Fibroblast of gingiva (primary cell): ENCODE data around the gene LSM3.
A peak's percentile ranks its signal among the peaks of the same experiment; 100 is the strongest.

ENCODE experiments used
- DNase-seq: peaks from one replicate; pipeline ENCODE4 v3.0.0-alpha.2; 2011; ENCODE audit warnings: low read depth

LSM3 gene

DNA sequence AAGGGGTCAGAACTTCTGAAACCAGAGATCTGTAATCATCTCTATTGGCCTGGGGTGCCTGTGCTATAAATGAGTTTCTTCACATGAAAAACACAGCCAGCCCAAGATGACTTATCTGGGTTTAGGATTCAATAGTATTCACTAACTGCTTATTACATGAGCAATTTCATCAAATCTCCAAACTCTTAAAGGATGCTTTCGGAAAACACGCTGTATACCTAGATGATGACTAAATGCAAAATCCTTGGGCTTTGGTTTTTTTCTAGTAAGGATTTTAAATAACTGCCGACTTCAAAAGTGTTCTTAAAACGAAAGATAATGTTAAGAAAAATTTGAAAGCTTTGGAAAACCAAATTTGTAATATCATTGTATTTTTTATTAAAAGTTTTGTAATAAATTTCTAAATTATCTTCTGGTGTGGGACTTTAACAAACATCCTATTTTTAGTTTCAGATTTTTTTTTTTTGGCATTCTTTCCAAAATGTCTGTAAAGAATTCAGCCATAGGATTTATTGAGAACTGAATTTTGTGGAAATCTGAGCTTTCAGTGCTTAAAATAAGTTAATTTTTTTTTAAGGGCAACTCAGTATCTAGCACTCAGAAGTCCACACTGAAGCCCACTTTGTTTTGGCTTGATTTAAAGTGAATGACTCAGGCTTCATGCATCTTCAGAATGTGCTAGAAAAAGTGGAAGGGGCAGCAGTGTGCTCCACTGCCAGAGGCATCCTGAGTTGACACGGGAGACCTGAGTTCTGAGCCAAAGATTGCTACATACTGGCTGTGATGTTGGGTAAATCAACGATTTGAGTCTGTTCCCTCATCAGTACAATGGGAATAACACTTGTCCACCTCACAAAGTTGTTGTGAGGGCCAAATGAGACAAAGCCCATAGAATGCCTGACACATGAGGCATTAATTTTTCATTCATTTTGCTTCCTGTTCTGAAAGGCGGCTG is 35.1 kb upstream of the LSM3 start:
- peak; percentile 97 for DNase-seq

DNA sequence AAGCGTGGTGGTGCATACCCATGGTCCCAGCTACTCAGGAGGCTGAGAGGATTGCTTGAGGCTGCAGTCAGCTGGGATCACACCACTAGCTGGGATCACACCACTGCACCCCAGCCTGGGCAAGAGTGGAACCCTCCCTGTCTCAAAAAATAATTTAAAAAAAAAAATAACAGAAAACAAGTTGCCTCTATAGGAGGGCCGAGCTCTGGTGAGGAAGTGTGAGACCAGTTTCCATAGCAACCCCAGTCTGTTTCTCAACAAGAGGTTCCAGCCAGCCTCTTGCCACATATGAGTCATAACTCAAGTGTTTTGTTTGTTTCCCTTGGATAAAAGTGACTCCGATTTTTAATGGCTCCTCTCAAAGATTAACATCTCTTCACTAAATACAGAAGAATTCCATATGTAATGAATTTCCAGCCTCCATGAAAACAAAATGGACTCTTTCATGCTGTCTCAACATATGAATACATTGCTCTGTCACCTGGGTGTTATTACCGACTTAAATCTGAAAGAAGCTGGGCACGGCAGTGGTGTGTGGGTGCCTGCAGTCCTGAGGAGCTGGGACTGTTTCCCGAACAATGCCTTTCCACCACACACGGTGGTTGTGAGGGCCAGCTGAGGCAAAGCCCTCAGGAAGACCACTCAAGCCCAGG is 34.1 kb upstream of the LSM3 start:
- DNase-seq: peak; percentile 99

DNA sequence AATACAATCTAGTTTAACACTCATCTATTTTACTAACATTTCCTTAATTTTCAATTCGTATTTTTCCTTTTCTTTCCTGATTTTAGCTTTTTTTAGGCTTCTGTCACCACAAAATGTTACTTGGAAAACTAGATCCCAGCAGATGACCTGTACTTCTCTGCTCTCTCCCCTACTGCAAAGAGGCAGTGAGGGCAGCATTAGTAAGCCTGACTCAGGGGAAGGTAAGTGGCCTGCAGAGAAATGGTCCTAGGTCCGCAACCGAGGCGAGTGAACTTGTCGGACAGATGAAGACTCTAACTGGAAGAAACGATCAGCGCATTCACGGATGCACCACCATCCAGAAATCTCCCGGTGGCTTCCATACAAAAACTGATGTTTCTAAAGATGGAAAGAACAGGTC is 33.4 kb upstream of the LSM3 start:
- DNase-seq: peak; percentile 44

DNA sequence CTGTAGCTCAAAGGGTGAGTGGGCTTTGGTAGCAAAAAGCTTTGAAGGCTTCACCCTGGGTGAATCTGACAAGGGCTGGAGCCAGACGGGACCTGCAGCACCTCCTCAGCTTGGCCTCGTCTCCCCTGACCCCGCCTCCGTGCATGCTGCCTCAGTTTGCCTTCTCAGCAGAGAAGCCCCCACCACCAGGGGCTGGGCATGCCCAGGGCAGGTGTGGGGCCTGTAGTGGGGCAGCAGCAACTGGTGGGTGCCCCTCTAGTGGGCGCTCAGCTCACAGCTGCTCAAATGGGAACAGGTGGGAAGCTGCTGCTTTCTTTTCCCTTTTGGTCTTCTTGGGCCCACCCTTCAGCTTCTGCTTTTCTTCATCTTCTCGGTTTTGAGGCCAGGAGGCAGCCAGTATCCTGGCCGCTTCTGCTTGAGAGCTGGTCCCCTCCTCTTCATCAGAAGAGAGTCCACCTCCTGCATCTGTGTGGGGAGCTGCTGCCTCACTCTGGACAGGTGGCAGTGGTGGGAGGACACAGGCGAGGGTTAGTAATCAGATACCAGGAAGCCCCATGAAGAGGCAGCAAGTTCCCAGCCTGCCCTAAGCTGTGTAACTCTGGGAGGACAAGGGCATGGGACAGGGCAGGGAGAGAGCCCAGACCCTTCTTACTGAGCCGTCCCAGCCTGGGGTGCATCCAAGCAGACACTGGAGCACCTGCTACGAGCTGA is 32.8 kb upstream of the LSM3 start:
- DNase-seq: no peak

DNA sequence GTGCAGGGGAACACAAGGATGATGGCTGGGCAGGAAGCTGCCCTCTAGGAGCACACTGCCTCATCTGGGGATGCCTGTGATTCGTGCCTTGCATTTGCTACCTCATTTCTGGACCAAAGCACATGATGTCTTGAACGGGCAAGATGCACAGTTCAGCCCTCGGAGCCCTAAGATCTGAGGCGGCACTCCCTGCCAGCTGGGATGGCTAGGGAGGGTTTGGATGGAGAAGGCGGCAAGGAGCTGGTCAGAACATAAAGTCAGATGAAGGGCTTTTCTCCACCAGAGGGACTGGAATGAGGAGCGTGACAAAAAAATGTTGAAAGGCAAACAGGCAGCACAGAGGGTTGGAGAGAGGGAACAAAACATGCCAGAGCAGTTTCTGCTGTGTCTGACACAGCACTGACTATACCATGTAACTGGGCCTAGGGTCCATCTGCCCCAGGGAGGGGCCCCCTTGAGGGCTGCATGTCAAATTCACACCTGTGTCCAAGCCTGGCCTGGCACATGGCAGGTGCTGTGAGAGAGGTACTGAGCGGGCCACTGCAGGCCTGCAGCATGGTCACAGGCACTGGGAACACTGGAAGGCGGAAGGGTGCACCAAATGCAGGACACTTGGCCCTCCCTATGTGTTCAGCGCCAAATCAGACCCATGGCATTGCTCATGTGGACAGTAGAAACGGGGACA is 32.1 kb upstream of the LSM3 start:
- DNase-seq: no peak

DNA sequence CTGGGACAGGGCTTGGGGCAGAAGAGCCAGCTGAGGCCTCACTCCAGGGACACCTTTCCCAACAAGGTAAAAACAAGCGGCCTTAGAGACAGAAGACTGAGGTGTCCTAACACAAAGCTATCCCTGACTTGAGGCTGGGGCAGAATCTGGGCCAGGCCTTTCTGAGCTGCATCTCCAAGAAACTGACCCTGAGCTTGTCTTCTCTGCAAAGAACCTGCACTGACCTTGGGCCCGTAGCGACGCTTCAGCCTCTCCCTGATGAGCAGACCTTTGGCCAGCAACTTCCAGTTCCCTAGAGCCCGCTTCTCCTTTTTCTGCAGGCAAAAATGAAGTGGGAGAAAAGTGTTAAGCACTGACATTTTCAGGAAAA is 31.6 kb upstream of the LSM3 start:
- DNase-seq: no peak

DNA sequence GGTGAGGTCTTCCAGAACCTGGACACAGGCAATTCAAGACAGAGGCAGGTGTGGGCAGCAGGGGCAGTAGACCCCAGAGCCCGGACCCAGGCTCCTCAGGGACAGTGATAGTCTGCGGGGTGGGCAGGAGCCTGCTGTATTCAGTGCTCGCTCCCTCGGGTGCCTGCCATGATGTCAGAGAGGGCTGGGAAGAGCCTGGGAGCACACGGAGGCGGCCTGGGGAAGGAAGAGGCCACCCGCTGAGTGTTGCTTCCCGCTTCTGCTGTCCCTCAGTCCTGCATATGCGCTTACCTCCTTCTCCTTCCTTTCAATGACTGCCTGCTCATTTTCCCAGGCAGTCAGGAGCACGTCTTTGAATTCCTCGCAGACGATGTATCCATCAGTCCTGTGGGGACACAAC is 31.0 kb upstream of the LSM3 start:
- DNase-seq: no peak

DNA sequence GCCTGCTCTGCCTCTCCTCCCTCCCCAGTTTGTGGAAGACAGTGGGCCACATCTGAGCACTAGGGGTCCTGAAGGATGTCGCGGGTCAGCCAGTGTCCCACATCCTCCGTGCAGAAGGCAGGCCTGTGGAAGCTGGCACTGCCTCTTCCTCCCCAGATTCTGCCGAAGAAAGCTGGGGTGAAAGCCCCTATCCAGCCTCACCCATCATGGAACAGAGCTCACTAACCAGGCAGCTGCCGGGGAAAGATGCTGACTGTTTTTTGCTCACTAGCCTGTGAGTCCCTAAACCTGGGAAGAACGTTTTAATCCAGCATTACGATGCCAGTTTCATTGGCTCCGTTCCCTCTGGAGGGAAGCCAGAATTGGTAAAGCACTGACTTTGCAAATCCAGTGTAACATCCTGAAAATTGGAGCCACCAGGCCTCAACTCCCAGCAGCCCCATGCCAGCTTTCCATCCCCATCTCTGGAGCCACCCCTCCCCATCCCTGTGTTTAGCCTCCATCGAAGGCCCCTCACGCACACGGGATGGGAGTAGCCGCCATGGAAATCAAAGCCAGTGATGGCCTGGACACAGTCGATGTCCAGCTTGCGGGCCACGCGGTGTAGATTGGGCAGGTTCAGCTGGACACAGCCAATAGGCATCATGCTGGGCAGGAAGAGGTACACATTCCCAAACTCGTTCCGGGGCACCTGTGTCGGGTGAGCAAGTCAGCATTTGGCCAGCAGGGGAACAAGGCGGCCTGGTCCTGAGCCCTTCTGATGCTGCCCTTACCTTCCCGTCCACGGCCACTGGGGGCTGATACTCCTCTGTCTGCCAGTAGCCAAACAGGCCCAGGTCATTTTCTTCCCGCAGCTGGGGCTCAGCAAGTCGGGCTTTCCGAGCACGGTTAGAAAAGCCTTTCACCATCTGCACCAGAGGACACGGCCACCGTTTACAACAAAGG is 30.3 kb upstream of the LSM3 start:
- DNase-seq: no peak

DNA sequence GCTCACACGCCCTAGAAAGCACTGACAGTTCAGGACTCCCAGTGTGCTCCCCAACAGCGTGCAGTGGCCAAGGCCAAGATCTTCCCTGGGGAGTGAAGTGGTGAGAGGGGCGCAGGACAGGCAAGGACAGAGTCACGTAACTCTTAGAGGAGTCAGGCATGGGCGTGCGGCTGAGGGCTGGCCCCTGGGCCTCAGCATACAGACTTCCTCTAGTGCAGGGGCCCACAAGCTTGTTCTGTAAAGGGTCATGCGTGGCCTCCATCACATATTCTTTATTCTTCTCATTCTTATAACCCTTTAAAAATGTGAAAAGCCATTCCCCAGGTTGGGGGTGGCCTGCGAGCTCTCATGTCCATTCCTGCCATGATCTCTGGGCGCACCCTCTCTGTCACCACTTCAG is 28.5 kb upstream of the LSM3 start:
- no peak for DNase-seq

DNA sequence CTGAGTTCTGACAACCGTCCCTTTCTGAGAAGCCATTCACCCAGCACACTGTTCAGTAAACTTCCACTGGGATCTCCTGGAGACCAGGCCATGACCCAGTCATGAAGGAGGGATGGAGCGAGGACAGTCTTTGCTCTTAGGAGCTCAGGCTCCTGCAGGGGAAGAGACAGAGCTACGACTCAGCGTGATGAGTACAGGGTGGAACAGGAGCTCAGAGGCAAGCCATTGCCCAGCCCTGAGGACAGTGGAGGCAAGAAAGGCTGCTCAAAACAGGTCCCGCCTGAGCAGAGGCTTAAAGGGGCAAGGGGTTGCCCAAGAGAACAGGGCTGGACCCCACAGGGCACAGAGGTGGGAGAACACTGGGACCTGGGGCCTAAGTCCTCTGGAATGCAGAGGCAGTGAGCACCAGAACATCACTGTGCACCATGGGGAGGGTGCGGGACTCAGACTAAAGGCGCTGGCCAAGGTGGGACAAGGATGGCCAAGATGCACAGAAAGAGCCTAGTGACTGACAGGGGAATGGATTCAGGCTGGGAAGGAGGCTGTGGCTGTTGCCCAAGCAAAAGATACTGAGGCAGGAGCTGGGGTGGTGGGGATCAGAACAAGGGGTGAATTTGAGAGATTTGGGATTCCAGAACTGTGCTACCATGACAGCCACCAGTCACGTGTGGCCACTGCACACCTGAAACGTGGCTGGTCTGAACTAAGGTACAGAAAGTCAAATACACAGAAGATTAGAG is 28.0 kb upstream of the LSM3 start:
- DNase-seq: no peak

DNA sequence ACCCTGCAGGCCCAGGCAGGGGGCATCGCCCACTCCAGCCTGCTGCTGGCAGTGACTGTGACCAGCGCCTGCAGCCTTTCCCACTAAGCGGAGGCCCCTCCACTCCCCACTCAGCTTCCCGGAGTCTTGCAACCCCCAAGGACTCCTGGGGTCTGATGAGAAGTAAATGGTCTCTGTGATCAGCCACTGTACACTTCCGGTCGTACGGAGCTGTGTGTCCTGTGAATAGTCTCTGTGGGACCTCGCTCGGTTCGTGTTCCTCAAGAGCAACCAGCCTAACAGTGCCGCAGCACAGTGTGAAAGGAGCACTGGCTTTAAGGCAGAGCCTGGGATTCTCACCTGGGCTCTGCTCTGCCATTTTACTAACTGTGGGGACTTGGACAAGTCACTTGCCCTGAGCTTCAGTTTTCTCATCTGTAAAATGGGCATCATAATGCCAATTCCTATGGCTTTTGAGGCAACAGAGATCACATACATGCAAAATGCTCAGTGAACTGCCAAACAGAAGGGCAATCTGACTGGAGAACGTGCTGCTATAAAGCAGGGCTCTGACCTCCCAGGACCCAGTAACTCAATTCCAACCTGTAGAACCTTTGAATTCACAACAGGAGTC is 27.0 kb upstream of the LSM3 start:
- DNase-seq: no peak

DNA sequence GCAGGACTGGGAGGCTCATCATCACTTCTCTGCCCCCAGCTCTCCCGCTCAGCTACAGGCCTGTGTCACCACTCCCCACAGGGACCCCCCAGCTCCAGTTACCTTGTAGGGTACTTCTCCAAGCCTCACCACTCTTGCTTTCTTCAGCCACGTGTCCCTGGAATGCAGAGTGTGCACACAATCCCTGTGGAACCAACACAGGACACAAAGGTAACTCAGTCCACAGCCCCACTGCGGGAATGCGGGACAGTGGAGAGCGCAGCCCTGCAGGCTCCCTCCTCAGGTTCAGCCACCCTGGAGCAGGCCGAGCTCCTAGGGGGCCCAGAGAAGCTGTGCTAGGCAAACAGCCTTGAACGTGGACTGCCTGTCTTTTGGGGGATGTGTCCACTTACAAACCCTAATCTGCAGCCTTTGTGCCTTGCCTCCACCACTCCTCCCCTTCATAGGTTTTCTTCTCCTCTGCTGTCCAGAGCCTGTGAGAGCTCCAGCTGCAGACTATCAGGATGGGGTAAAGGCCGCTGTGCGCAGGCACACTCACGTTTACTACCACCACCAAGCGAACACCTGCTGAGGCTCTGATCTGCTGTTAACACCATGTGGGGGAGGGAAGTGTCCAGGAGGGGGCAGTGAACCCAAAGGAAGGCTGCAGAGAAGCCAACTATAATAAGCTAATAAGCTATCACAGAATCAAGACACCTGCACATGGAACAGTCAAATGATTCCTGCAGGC is 26.2 kb upstream of the LSM3 start:
- no peak for DNase-seq

DNA sequence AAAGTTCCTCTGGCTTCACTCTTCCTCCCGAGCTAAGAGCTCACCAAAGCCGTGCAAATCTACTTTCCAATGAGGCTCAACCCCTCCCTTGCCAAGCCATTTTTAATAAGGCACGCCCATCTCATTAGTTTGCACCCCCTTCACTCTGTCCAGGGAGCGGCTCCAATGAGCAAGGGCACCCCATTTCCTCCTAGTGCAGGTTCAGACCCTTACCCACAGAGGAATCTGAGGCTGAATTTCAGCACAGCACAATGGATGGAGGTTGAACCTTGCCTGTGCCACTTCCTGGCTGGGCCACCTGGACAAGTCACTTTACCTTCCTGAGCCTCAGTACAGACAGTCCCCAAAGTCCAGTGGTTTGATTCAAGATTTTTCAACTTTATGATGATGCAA is 25.7 kb upstream of the LSM3 start:
- DNase-seq: no peak

DNA sequence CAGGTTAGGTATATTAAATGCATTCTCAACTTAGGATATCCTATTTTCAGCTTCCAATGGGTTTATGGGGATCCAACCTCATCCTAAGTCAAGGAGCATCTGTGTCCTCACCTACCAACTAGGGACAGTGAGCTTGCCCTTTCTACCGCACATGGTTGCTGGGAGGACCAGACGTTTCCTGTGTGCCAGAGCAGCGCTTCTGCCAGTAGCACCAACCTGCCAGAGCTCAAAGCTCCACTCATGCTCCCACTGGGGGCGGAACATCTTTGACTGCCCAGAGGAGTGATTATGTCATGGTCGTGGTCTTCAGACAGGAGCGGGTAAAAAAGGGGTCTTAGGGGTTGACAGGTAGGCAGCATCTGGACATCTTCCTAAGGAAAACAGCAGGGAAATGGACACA is 25.0 kb upstream of the LSM3 start:
- no peak for DNase-seq

DNA sequence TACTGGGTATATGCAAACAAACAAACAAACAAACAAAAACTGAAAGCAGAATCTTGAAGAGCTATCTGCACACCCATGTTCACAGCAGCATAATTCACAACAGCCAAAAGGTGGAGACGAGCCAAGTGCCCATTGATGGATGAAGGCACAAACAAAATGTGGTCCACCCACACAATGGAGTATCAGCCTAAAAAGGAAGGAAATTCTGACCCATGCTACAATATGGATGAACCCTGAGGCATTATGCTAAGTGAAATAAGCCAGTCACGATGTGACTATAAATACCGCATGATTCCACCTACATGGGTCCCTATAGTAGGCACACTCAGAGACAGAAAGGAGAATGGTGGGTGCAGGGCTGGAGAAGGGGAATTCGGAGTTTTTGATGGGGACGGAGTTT is 24.3 kb upstream of the LSM3 start:
- DNase-seq: no peak

DNA sequence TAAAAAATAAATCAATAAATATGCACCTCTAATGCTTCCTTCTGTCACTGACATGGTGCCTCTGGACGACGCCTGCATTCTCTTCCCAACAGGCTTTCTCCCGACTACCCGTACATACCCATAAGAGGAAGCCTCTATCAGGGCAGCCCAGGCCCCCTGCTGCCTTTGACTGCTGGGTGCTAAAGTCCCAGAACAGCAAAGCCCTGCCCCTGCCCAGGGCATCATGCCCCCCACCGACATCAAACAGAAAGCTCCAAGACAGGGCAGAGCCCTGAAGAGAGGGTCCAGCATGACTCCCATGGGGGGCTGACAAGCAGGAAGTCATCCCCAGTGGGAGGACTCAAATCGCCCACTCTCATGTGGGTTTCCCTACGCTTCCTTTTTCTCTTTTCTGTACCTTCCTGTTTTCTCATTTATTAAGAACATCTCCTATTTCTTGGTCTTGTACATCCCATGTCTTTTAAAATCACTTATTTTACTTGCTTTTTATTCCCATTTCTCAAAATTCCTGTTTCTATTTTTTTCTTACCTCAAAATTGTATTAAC is 23.6 kb upstream of the LSM3 start:
- no peak for DNase-seq

DNA sequence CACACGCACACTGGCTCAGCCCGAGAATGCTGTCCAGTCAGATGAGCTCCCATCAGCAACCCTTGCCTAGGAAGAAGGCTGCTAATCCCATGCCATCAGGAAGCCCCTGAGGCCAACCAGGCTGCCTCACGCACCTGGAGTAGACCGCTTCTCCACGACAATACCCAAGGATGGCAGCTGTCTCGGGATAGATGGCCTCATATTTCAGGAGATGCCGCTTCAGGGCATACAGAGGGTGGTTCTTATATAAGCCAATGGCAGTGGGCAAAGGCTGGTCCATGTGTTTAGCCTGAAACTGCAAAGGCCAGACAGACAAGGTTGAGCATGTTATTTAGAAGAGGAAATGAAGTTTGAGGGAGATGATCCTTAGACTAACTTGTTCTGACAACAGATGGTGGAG is 22.4 kb upstream of the LSM3 start:
- DNase-seq: no peak

DNA sequence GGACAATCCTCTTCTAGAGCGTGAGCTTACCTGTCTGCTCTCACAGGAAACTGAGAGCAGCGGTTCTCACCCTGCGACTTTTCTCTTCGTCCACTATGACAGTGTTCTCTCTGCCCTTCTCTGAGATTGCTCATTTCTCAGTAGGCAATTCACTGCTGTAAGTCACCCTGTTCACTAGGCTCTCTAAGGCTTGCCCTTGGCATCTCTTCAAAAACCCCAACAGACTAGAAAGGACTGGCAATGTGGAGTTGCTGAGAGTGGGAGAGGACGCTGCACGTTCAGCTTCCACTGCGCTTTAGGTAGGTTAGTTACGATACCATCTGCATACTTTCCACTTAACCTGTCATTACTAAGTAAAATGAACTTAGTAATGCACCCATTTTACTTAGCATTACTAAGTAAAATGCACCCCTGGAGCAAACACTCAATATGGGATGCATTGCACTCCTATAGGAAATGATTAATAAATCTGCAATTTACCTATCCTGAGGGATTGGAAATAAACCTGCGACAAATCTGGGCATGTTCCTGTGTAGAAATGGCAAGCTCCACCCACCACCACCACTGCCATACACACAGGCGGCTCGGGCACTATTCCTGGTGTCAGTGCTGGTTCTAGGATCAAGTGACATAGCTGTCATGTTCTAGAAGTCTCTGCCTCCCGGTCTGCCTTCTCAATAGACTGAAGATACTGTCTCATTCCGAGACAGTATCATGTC is 21.6 kb upstream of the LSM3 start:
- DNase-seq: no peak
